IPS DF 4.7 (cell line): ENCODE data around the gene INKA2.

ENCODE experiments used
- DNase-seq: peaks from one replicate; pipeline ENCODE4 v3.0.0-alpha.2; 2013; ENCODE audit warnings: low spot score; ENCODE audit errors: extremely low read depth

Gene INKA2

DNA sequence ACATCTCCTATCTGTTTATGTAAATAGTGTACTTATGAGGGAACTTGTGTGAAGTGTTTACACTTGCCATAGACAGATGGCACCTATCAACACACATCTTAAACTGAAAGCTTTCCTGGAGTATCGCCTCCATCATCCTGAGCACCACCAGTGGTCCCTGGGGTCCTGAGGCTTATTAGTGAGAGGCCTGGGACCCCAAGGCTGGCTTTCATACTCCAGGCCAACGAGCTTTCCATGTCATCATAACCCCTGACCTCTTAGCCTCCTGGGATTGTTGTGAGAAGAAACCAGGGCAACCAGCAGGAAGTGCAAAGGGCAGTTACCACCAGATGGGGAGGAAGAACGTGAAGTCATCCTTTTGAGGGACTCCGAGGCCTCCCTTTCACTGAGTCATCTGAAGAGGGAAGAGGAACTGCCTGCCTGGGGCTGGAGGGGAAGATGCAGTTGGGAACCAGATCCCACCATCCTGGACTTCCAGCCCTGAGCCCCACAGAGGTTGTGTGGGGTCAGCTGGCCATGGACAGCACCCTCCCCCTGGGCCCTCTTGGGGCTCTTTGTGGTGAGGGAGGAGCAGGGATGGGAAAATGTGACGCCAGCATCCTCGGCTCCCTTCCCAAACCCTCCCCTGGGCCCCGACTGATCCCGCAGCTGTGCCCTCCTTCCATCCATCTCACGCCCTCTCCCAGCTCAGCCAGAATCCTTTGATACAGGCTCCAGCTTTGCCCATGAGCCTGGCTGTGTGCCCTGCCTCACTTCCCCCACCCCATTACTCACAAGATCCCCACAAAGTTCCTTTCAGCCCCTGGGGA lies 5.8 kb downstream of the INKA2 start:
- no peak for DNase-seq

DNA sequence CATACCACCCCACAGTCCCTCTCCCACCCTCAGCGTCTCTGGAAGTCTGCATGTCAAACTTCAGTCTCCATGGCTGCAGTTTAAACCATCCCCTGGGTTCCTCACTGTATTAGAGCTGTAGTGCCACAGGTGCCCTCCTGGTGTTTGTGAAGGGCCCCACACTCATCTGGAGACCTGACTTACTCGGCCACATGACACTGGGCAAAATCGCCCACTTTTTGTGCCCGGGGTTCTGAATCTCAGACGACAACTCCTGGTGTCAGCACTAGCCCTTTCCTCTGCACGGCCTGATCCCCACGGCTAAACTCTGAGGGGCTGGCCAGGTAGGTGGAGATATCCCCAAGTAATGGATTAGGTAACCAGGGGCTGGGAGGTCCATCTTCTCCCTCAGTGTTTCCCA lies 6.5 kb downstream of the INKA2 start:
- DNase-seq, result no peak

DNA sequence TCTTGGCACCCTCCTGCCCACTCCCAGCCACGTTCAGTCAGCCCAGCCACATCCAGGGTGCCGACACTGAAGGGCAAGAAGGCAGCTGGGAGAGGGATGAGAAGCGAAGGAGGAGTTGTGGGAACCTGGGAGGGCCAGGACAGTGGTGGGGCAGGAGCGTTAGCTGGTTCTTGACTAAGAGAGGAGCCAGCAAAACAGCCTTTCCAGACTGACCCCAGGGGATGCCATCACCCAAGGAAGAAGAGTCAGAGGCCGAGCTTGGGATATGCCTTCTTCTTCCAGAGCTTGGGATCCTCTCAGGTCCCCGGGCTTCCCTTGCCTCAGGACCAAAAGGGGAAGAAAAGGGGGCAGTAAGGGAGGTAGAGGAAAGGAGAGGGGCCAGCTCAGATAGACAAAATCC lies 7.2 kb downstream of the INKA2 start:
- DNase-seq, result no peak

DNA sequence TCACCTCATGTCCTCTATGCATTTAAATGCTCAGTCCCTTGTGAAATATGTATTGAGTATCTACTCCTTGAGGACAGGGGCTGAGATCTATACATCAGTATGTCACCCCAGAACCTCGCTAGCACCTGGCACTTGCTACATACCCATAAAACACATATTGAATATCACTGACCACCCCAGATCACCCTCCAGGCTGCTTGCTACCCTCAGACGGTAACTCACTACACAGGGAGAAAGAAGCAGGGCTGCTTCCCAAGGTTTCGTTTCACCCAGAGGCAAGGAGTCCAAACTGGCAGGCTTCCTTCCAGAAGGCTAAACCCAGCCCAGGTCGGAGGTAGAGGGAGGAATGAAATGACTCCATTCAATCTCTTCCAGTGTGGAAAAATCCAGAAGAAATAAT lies 8.5 kb downstream of the INKA2 start:
- no peak for DNase-seq

DNA sequence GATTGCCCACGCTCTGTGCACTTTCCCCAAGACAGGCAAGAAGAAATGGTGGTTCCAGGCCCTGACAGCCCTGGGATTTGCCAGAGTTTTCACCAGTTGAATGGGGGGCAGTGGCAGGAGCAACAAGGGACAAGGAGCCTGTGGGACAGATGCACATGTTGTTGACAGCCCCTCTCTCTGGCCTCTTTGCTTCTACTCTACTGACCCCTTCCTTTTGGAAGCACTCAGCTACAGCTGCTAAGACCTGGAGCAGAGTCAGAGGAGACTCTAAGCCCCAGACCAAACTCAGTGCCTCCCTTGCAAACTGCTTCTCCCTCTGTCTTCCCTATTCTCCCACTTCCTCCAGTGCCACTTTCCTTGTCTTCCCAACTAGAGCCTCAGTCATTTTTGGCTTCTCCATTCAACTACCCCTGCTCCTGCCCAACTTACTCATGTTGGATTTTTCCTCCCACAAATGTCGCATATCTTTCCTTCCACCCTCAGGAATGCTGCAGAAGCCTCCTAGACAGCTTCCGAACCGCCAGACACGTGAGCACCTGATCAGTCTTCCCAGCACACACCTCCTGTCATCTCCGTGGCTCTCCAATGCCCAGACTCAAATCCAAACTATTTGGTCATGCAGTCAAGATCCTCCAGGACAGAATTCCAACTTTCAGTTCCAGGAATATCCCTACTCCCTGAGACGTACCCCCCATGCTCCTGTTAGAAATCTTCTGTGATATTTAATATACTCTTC lies 9.1 kb downstream of the INKA2 start:
- no peak for DNase-seq

DNA sequence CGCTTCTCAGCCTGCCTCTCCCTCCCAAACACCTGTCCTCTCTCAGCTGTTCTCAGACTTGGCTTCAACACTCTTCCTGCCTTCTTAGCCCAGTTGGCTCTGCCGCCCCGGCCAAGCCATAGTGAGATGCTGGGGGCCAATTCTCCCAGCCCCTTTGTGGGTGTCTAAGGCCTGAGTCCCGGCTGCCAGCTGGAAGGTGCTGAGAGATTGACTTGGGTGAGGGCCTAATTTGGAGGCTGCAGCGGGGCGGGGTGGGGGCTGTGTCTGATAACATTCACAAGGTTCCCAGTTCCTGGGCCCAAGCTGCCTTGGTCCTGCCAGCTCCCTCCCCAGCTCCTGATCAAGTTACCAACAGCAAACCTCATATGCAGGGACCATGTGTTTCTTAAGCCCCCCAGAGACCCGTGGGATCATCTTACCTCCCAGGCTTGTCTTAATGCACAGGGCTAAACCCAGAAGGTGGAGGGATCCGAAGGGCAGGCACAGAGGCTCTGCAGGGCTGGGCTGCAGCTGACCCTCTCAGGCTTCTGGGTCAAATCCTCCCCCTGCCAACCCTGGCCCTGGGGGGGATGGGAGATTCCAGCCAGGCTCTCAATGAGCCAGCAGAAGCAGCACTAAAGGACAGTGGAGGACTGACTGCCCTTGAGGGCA lies 9.8 kb downstream of the INKA2 start:
- no peak for DNase-seq

DNA sequence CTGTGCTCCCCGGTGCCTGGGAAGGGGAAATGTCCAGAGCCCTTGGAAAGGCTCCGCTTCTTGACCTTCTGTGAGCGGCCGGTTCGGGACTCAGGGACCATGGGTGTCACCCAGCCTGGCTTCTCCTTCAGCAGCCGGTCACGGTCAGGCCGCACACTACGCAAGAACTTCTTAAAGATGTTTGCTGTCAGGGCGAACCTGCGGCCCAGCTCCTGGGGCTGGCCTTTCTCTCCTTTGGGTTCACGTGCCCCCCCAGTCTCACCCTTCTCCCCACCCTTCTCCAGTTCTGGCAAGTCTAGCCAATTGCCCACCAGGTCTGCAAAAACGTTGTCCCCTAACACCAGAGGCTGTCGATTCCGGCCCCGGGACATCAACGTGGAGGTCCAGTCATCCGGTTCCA lies 12.1 kb downstream of the INKA2 start:
- DNase-seq, result no peak

DNA sequence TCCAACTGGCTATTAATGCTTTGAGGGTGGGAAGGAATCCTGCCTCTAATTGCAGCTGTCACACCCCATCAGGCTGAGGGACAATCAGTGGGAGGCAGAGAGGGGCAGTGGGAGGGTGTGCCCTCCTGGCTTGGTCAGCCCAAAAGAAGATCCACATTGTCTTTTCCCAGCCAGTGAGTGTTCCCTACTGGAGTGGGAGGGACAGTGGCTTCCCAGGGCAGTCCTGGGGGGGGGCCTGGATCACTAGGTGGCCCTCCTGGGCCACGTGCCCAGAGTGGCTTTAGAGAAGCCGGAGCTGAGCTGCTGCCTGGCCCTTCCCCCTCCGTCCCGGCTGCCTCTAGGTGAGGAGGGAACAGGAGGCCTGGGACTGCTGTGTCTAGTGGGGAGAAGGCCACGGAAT lies 14.0 kb downstream of the INKA2 start:
- DNase-seq, result no peak

DNA sequence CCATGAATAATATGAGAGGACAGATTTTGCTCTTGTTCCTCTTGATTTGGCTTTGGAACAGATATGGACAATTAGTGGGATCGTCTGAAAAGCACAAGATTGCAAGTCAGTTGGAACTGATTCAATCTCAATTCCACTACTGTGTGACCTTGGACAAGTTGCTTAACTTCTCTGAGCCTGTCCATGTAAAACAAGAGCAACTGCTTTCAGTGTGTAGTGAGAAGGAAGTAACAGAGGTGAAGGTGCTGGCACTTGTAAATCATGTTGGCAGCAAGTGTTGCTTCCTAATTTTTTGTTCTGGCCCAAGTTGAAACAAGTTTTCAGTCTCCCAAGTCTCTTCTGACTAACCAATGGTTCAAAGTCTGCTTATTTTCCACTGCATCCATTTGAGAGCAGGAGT lies 15.3 kb downstream of the INKA2 start:
- no peak for DNase-seq

DNA sequence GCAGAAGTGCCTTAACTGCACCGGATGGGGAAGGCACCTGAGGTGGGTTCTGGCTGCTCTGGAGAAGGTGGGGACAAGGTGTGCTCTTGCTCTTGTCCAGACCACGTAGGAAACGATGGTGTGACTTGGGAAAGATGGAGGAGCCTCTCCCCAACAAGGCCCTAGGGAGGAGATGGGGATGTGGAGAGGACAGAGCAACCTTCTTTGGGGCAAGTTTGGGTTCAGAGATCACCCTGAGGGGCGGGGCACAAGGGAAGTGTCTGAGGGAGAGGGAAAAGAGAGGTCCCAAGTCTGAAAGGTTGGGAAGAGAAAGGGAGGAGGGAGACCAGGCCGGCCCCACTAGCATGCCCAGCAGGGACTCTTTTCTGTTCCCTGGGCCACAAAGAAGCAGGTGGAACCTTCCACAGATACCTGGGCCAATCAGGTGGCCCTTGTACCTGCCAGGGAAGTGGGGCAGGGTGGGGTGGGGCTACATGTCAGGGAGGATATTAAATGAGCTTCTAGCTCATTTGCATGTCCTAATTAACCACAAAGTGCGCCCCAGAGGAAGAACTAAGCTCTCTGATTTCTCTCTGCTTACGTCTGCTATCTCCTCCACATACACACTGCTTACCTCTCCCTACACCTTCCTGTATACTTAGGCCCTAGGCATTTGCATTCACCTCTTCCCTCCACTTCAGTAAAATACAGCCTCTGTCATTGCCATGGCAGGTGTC lies 15.9 kb downstream of the INKA2 start:
- DNase-seq, result no peak

DNA sequence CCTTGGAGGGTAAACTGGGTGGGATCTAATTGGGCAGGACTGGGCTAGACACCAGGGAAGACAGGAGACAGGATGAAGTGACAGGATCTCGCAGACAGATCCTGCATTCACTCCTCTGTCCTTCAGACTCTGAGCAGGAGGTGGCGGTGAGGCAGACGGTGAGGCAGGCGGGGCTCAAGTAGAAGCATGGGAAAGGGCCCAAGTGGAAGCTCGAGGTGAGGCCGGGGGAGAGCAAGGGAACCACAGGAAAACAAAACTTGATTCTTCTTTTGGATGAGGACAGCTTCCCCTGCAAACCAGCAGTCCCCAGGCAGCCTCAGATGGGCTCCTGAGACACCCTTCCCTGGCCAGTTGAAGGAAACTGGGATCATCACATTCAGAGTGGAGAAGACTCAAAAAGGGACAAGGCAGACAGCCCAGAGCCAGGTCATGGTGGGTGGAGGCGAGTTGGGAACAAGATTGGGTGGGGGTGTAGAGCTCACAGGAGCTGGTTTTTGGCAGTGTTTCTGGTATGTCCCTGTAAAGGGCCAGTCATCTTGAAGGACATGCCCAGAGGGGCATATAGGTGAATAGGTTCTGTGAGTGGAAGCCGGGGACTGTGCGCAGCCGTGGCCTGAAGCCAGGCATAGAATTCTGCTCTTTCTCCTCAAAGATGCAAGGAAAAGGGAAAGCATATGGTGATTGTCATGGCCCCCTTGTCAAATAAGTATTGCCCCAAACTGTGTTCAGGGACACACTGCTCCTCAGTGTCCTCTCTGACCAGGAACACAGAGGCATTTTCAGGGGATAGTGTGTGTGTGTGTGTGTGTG lies 18.0 kb downstream of the INKA2 start:
- no peak for DNase-seq

DNA sequence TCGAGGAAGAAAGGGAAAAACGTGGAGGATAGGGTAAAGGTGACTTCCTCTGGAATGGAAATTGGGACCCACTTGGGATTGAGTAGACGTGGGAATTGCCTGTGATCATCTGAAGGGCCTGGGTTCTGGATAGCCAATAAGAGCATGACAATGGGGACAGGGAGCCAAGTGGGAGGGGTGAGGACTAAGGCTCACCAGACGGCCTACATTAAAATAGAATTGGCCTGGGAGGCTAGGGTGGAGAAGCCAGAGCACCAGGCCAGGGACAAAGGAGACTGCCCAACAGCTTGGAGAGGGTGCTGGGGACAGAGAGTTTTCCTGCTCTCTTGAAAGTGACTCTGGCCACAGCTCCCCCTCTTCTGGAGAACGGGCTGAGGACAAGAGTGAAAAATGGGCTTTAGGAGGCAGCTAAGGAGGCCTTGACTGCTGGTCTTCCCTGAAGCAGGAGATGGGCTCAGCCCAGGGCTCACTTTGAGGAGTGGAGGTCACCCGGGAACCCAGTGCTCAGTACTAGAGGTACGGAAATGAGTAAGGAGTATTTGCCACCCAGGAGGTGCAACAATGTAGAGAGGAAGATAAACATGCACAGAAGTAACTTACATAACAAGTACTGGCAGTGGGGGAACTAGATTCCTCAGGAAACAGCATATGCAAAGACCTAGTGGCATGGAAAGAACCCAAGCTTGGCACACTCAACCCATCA lies 18.8 kb downstream of the INKA2 start:
- DNase-seq, result no peak

DNA sequence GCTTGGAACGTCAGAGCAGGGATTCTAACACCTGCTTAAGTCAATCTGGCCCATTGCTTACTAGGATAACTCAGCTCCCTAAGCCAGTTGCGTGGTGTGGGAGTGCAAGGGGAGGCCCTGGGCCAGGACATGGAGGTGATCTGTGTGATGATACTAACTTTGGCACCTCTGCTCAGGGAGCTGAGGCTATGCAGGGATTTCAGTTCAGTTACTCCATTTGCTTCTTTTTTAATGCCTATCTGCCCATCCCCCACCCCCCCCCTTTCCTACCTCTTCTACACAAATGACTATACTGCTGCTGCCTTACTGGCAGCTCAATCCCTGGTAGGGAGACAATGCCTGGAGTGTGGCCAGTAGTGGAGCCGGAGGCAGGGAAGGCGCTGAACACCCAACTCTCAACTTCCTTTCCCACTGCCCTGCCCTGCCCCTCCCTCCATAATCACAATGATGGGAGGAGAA lies 19.5 kb downstream of the INKA2 start:
- no peak for DNase-seq

DNA sequence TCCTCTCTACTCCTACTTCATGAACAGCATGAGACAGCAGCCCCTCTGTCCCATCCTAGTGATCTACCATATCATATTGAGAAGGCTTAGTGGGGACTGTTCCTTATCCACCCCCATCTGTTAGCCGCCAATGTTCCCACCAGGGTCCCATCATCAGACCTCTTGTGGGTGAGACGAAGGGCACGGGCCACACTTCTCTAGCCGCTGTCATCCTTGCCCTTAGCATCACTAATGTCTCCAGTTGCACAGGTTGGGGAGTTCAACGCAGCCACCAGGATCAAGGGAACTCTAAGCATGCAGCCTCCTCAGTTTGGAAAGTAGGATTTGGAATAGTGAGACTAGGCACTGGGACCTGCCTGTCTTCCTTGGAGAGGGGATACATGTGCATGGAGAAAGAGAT lies 20.1 kb downstream of the INKA2 start:
- DNase-seq, result no peak

DNA sequence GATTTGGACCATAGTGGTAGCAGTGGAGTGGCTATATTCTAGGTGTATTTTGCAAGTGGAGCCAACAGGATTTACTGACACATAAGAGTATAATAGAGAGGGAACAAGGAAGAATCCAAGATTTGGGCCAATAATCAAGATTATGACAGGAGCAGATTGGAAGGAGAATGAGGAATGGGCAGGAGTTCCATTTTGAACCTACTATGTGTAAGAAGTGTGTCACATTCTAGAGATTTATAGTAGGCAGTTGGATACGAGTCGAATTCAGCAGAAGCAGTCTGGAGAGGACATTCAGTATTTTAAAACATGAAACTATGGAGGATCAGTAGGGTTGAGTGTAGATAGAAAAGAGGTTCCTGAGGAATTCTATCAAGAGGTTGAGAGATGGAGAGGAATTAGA lies 21.7 kb downstream of the INKA2 start:
- no peak for DNase-seq

DNA sequence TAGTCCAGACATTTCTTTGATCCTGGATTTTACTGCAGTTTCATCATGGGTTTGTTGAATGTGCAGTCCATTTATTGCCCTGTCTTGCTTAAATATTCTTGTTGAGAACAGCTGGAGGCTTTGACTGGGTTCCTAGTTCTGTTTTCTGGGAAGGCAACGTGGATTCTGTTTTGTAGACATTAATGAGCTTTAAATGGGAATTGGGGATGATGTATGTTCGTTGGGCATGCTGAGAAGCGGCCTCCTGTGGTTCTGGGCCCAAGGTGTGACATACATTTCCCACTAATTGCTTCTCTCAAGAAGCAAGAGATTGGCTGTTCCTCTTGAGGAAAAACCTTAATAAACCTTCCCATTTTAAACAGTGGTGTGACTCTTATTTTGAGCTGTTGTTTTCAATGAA lies 22.9 kb downstream of the INKA2 start:
- DNase-seq, result no peak

DNA sequence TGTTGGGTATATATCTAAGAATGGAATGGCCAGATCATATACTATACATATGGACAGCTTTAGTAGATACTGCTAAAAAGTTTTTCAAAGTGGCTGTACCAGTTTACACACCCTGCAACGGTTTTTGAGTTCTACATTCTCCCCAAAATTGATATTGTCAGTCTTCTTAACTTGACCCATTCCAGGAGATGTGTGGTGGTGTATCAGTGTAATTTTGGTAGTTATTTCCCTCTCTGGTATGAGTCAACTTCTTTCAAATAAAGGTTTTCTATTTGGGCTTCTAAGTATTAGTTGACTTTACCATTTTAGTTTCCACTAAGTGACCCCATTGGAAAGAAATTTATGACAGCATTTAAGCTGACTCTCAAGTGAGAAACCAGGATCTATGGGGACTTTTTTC lies 29.2 kb downstream of the INKA2 start:
- no peak for DNase-seq

DNA sequence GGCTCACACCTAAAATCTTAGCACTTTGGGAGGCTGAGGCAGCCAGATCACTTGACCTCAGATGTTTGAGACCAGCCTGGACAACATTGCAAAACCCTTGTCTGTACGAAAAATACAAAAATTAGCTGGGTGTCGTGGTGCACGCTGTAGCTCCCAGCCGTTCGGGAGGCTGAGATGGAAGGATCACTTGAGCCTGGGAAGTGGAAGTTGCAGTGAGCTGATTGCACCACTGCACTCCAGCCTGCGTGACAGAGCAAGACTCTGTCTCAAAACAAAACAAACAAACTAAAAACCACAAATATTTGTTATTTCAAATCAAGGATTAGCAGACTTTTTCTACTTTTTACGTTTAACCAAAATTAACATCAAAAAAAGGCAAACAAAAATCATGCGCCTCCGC lies 31.3 kb downstream of the INKA2 start:
- DNase-seq, result no peak

DNA sequence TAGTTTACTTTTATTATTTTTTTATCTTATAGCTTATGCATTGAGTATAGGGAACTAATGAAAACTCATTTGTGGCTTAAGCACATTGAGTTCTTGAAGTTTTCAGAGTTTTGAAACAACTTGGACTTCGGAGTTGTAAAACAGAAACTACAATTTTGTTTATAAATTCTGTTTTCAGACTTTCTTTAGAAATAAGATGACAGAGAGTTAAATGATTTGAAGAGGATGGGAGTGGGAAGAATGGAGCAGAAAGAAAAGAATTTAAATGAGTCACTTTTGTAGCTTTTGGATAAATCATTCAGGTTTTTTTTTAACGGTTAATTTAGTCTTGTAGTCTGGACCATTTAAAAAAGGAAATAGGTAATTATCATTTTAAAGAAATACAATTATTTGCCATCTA lies 32.3 kb downstream of the INKA2 start:
- no peak for DNase-seq

DNA sequence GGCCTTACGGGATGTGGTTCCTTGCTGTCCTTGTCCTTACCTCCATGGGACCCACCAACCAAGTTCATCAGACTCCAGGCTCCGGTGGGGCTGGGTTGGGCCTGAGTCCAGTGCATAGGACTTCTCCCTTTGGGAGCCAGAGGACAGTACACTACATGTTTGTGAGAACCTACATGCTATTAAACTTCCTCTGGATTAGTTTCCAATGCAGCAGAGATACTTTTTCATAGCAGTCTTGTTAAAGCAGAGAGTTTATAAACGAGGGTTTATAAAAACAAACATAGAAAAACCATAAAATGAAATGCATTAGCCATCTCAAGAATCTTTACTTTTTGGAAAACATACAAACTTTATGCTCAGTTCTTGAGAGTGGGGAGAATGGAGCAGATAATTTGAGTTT lies 33.4 kb downstream of the INKA2 start:
- DNase-seq, result no peak
